ENCODE data around the gene FAM24A. TPM values are rescaled to one million over a fixed set of nuclear protein-coding genes. Genes with fewer than 3 reads are reported as not detected.

The FAM24A gene
- total and polyA plus RNA-seq, 10 of the 15 experiments (the other 5 are each of a cell fraction or from before 2014, with no cell fraction given), result not detected

- TF ChIP-seq NRF1 (conservative IDR thresholded peaks at IDR 0.05; ENCODE audit: low read depth, low read length) (no peak), REST (IDR thresholded peaks at IDR 0.05; ENCODE audit: low read depth, low read length) (no peak), BCL11A (IDR thresholded peaks at IDR 0.05; ENCODE audit: low read depth, low read length) (no peak), RELA (IDR thresholded peaks at IDR 0.05; ENCODE audit: borderline replicate concordance, partially characterized antibody) (no peak), HDGF (IDR thresholded peaks at IDR 0.05) (no peak), HDAC6 (IDR thresholded peaks at IDR 0.05; ENCODE audit: unreplicated experiment) (no peak), NBN (IDR thresholded peaks at IDR 0.05) (no peak), ZSCAN29 (IDR thresholded peaks at IDR 0.05) (no peak), TBL1XR1 (IDR thresholded peaks at IDR 0.05; ENCODE audit: low read depth, low read length) (no peak), RUNX3 (IDR thresholded peaks at IDR 0.05; ENCODE audit: low read length) (no peak), JUND (IDR thresholded peaks at IDR 0.05; ENCODE audit: low read depth, low read length) (no peak)
- FAIRE-seq (no peak), ATAC-seq (no peak), DNase-seq (ENCODE audit: low read depth, low spot score) (no peak)
- Histone ChIP-seq H3K9me3 (replicated peaks; ENCODE audit: control insufficient read depth, insufficient read depth, low read length) (no peaks in the 10 kb centered on the region), H2AFZ (ENCODE audit: control insufficient read depth, low read depth, low read length) (no peak overlapping the region), H3K79me2 (ENCODE audit: control insufficient read depth, insufficient read depth, low read length) (no peaks in the 10 kb centered on the region), H3K27ac (ENCODE audit: control insufficient read depth, insufficient read depth) (no peak overlapping the region), H3K4me2 (ENCODE audit: control insufficient read depth, insufficient read depth) (no peak overlapping the region), H3K9ac (ENCODE audit: control insufficient read depth, insufficient read depth, low read length) (no peak overlapping the region), H3K4me1 (ENCODE audit: control insufficient read depth, insufficient read depth, low read length) (no peaks in the 10 kb centered on the region), H4K20me1 (ENCODE audit: control insufficient read depth, insufficient read depth) (no peaks in the 10 kb centered on the region), H3K4me3 (no peak overlapping the region), H3K36me3 (ENCODE audit: control insufficient read depth in 2 of 2, insufficient read depth in 2 of 2, low read length in 1 of 2) (peaks cover 0 to 7% of the 10 kb centered on the region in 2 experiments; a peak in 1 of 4 replicates), H3K27me3 (replicated peaks in 1 of 2; ENCODE audit: control insufficient read depth in 2 of 2, insufficient read depth in 2 of 2, low read length in 1 of 2) (no peaks in the 10 kb centered on the region)
- SMC1A ChIA-PET (ENCODE audit: uncharacterized antibody, unreplicated experiment), result no interaction called here
- CTCF ChIA-PET, result no interaction called here
- intact Hi-C loops (cut with micrococcal nuclease; ENCODE audit: unreplicated experiment), result no loop called here
- in situ Hi-C loops (cut with MboI), result no loop called here
- 100% methylated on average over 1 of the region's 1 CpG for WGBS (ENCODE audit: insufficient coverage, insufficient replicate concordance, low lambda C conversion rate, missing lambda C conversion rate)
- RAD21 ChIA-PET (ENCODE audit: unreplicated experiment), result no interaction called here
- POLR2A ChIA-PET, result no interaction called here
- no TSS peak for BruUV-seq (replicated peaks)
Observed at GRCh38 chr10:122930140-122930539, 19.7 kb downstream of the FAM24A start.
